DMS153 treated with DMSO at 0.1 percent for 48 hours (cell line): Measurements from ENCODE around the gene RPH3AL.

ENCODE experiments used
- DNase-seq: peaks from one replicate; lab custom pipeline; 2025; ENCODE audit not compliant: unreplicated experiment; lab: John Stamatoyannopoulos, UW

Gene RPH3AL

GRCh38 chr17:265718-266117, 86.9 kb downstream of the RPH3AL start:
- DNase-seq: no peak

- DNase-seq: no peak
These were observed 88.8 kb downstream of the RPH3AL start for GRCh38 chr17:263773-264172.

DNA sequence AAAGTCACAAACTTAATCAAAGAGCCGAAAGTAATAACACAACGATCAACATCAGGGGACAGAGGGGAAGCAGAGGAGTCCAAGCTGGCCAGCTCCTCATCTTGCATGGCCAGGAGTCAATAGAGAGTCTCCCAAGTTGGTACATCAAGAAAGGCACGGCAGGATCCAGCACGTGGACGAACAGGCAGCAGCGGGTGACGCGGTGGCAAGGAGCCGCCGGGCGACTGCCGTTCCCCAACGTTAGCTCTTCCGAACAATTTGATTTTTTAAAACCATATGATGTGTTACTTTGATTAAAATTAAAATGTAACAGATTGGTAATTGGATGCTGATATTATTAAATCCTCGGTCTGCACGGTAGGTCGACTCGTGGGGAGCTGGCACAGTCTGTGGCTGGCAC, 89.3 kb downstream of the RPH3AL start:
- DNase-seq: no peak

DNA sequence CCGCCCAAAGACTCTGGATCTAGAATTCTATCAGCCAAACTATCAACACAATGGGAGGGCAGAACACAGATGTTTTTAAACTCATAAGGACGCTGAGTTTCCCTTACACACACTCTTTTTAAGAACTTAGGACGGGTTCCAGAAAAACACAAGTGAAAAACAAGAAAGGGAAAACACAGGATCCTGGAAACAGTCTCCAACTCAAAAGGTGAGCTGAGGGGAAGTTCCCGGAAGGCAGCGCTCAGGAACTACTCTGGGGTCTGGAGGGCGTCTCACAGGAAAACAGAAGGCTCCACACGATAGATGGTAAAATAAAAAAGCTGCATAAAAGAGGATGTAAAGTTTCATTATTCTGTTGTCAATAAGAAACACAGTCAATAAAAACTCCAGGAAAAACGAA, 91.0 kb downstream of the RPH3AL start:
- DNase-seq: no peak

DNA sequence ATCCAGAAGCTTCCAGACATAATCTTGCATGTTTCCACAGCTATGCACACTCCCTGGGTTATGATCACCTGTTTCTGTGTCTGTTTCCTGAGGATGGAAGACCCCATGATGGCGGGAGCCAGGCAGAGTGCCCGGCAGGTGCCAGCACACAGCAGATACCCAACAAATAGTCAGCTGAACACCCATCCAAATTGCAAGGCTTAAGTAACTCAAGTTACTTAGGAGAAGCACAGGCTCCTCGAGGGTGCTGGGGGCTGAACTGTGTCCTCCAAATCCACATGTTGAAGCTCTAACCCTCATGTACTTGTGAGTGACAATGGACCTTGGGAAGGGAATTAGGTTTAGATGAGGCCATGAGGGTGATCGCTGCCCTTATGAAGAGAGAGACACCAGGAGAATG, 91.7 kb downstream of the RPH3AL start:
- DNase-seq: no peak

DNA sequence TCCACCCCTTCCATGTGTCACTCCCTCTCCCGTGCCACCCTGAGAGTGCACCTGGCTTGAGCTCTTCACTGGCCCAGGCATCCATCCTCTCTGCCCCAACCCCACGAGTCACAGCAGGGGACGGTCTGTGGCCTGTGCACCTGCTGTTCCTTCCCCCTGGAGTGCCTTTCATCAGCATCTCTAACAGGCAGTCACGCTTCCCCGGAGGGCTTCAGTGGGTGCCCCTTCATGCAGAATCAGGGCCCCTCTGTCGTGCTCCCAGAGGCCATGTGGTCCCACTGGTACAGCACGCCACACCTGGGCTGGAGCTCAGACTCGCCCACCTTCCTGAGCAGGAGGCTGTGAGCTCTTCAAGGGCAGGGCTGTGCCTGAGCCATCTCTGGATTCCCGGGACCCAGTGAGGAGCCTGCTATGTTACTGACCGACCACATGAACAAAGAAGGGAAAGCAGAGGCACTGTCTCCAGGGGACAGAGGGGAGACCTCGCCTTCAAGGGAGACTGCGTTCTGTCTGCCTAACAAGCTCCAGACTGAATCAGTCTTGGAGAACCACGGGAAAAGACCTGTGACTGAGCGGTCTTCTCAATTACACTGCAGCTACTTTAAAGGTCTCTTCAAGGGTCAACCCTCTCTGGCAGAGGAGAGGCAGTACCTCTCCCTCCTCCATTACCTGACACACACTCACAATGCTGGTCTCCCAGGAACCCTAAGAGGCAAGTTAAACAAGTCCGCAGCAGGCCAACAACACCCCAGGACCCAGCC, 92.4 kb downstream of the RPH3AL start:
- no peak for DNase-seq

DNA sequence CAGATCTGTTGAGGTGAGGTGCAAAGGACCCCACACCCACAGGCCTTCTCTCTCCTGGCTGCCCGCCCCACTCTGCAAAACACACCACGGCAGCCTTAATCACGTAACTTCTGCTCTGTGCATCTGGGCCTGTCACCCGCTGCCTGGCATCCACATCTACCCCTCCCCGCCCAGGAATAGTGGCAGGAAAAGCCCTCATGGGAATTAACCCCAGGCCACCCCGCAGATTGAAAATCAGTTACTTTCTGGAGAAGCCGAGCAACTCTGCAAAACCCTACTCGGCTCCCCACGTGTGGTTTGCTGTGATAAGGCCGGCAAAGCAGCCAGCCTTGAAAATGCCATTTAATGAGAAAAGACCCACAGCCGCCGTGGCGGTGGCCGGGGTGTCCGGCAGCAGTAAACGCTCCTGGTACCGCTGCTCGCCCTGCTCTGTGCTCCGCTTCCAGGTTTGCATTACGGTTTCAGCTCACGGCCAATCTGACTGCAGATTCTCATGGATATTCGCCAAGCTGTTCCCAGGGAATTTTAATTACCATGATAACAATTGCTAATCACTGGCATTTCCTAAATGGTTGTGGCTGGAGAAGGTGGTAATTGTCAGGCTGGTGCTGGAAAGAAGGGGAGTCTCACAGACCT, 93.1 kb downstream of the RPH3AL start:
- DNase-seq: no peak

- DNase-seq: no peak
These were observed 93.7 kb downstream of the RPH3AL start for GRCh38 chr17:258906-259305.

DNA sequence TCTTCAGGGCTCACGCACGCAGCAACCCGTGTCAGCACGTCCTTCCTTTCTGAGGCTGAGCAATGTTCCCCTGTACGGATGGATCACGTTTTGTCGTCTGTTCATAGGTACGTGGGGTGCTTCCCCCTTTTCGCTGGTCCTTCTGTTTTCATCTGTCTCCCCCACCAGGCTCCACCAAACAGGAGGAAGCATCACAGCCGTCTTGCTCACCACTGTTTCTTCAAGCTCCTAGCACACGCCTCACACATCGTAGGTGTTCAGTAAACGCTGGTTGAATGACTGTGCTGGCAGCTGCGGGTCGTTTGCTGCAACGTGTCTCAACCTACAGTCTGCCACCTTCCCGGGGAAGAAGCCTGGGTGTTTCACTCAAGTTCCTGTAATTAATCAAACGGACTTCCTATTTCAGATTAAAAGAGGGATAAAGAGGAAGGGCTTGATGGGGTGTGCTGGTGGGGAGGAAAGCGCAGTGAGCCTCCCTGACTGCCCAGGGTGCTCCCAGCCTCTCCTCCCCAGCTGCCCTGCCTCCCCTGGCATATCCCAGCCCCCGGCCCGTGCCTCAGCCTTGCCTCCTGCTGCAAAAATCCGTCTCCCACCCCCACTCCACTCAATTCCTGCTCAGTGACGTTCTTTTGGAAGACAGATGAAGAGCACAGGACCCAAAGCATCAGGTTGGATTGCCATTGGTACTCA, 94.4 kb downstream of the RPH3AL start:
- DNase-seq: no peak

DNA sequence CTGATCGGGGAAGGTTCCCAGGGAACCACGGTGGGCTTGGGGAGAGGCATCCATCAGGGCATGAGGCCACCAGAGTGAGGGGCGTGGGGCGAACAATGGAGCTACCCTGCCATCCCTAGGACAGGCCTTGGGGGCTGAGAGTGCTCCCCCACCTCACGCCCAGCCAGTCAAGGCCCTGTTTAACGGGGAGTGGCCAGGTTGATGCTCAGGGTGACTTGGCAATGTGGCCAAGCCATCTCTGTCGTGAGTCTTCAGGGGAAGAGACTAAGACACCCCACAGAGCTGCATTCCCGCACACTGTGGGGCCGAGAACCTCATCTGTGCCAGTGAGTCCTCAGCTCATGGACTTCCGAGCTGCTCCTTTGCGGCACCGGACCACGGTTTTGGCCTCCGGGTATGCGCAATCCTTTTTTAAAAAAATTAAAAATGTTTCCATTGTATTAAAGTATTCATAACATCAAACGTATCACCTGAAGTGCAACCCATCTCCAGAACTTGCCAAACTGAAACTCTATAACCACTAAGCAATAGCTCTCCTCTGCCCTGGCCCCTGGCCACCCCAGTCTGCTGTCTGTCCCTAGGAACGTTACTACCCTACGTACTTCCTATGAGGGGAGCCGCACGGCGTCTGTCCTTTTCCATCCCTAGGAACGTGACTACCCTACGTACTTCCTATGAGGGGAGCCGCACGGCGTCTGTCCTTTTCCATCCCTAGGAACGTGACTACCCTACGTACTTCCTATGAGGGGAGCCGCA, 99.3 kb downstream of the RPH3AL start:
- no peak for DNase-seq

DNA sequence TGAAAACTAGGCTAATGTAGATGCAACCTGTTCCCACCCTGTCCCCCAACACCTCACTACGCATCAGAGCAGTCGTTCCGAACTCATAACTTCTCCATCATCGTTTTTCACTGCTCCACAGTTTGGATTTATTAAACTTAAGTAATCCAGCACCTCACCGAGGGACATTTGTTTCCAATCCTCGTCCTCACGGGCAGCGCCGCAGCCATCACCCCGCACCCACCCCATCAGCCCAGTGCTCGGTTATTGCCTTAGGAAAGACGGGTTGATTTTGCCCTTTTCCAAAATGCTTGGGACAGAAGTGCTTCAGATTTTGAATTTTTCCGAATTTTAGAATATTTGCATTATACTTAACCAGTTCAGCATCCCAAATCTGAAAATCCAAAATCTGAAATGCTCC, 100.2 kb downstream of the RPH3AL start:
- no peak for DNase-seq

DNA sequence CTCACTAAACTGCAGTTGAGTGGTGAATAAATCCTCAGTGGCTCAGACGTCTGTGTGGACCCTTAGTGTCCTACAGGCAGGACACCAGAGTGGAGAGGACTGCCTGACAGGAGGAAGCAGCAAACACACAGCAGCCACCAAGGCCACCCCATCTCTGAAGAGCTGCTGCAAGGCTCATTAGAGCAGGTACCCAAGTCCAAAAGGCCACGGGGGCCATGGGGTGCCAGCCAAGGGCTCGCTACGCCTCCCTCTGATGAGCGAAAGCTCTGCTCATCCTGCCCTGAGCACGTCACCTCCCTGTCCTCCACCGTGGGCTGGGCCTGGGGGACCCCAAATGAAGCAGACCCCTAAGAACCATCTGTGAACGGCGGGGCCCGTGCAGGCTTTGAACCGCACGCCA, 101.1 kb downstream of the RPH3AL start:
- DNase-seq: no peak

DNA sequence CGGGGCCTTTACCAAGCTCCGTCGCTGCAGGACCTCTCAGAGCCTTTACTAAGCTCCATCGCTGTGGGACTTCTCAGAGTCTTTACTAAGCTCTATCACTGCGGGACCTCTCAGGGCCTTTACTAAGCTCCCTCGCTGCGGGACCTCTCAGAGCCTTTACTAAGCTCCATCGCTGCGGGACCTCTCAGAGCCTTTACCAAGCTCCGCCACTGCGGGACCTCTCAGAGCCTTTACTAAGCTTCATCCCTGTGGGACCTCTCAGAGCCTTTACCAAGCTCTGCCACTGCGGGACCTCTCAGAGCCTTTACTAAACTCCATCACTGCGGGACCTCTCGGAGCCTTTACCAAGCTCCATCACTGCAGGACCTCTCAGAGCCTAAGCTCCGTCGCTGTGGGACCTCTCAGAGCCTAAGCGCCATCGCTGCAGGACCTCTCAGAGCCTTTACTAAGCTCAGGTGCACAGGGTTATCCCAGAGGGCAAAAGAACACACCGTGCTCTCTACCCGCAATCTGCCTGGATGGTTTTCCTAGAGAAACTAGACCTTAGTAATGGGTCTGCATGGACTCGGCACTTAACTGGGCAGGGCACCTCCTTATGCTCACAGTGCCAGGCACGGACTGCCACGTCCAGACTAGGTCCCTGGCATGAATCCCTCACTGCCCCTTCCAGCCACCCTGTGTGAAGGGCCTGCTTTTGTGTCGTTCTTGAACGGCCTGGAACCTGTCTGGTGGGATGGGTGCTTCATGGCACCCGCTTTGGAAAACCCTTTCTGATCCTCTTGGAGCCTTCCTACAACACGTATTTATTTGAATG, 101.9 kb downstream of the RPH3AL start:
- no peak for DNase-seq

DNA sequence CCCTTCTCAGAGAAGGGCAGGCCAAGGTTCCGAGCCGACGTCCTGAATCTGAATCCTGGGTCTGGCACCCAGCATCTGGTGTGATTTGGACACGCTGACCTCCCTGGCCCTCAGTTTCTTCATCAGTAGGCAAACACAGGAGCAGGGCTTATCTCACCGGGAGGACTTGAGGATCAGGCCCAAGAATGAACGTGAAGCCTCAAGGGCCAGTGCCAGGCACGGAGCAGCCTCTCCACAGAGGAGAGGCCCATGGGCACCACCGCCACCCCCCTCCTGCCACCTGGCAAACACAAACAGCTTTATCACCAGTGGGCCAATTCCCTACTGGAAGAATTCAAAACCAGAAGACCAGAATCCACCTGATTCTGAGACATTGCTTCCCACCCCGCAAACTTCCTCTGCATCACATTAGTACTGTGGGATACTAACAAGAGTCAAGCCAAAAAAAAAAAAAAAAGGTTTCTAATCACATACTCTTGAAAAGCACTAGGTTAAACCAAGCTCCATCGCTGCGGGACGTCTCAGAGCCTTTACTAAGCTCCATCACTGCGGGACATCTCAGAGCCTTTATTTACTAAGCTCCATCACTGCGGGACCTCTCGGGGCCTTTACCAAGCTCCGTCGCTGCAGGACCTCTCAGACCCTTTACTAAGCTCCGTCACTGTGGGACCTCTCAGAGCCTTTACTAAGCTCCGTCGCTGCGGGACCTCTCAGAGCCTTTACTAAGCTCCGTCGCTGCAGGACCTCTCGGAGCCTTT, 103.2 kb downstream of the RPH3AL start:
- DNase-seq: no peak

DNA sequence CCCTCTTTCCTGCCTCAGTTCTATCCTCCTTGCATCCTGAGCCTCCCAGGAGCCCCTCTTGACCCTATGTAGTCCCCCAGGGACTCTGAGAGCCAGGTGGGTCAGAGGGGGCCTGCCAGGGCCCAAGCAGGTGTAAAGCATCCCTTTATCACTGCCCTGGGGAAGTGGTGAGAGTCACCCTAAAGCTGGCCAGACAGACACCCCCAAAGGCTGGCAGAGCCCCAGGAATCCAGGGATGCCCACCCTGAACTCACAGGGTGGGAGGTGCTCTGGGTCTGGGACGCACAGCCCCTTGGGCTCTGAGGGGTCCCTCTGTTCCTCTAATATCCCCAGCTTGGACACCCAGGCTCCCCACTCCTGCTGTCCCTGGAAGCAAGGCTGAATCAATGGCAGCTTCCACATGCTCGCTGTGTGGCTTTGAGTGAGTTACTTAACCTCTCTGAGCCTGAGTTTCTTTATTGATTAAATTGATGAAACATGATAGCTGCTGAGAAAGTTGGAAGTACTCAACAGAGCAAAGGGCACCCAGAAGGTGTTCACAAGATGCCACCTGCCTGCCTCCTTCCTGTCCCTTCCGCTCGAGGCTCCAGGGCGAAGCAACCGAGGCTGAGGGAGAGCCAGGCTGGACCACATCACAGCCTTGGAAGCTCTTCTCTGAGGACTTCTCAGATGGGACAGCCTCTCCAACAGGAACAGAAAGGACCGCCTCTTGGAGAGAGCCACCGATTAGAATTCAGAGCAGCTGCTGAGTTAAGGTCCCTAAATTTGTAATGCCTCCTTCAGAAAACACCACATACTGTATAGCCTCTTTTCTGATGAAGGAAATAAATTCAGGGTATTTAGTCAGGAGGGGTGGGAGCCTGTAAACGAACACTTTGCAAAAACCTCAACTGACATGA, 104.0 kb downstream of the RPH3AL start:
- no peak for DNase-seq

DNA sequence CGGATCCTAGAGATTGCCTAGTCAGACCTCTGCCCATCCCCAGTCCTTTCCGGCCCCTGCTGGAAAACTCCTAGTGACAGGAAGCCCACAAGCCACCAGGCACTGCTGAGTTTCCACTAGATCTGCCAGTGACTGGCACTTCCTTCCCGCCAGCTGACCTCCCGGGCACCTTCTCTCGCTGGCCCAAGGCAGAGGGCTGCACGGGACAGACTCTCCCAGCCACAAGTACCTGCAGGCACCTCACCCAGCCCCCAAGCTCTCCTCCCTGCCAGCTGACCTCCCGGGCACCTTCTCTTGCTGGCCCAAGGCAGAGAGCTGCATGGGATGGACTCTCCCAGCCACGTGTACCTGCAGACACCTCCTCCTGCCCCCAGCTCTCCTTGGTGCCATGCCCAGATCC, 104.8 kb downstream of the RPH3AL start:
- no peak for DNase-seq

GRCh38 chr17:246851-247421, 105.7 kb downstream of the RPH3AL start:
- no peak for DNase-seq

GRCh38 chr17:246226-246625, 106.4 kb downstream of the RPH3AL start:
- DNase-seq: no peak

- no peak for DNase-seq
These were observed 107.0 kb downstream of the RPH3AL start for GRCh38 chr17:245611-246010.
